HL-60/S4 treated with phorbol 12-myristate 13-acetate at 8.2 ng/mL for 4 days and 3 days (cell line): ENCODE data around the gene CELSR1.

Source experiments
- in situ Hi-C: fragments of 300-500 bp; cut with MboI; formaldehyde crosslinking; loops from 2 replicates; pipeline ENCODE4 v1.15.0; 2022; ENCODE audit warnings: low sequenced_read_pairs

The CELSR1 gene

GRCh38 chr22:46369716-46370583 is 167.5 kb downstream of the CELSR1 start:
- in situ Hi-C loops = loop anchor here (10.0 to 25.0 kb wide), 2 partner anchors 175 to 317 kb away; no protein-coding TSS in a partner anchor

- in situ Hi-C loops = loop anchor here (10.0 to 25.0 kb wide), 2 partner anchors 176 to 318 kb away; no protein-coding TSS in a partner anchor
Observed at GRCh38 chr22:46368871-46369715, 168.3 kb downstream of the CELSR1 start.

GRCh38 chr22:46368422-46368821 is 169.0 kb downstream of the CELSR1 start:
- in situ Hi-C loops = loop anchor here (10.0 to 25.0 kb wide), 2 partner anchors 176 to 319 kb away; no protein-coding TSS in a partner anchor

GRCh38 chr22:46367707-46368191 is 169.7 kb downstream of the CELSR1 start:
- in situ Hi-C loops = loop anchor here (10.0 to 25.0 kb wide), 2 partner anchors 177 to 320 kb away; no protein-coding TSS in a partner anchor

- in situ Hi-C loops = loop anchor here (10.0 to 25.0 kb wide), 2 partner anchors 178 to 320 kb away; no protein-coding TSS in a partner anchor
Observed at GRCh38 chr22:46366801-46367706, 170.4 kb downstream of the CELSR1 start.

GRCh38 chr22:46366327-46366731 is 171.1 kb downstream of the CELSR1 start:
- in situ Hi-C loops = loop anchor here (10.0 to 25.0 kb wide), 2 partner anchors 178 to 321 kb away; no protein-coding TSS in a partner anchor

- in situ Hi-C loops = loop anchor here (10.0 to 25.0 kb wide), 2 partner anchors 180 to 322 kb away; no protein-coding TSS in a partner anchor
Observed at GRCh38 chr22:46365166-46365624, 172.2 kb downstream of the CELSR1 start.

GRCh38 chr22:46364341-46365165 is 172.9 kb downstream of the CELSR1 start:
- in situ Hi-C loops = loop anchor here (10.0 to 25.0 kb wide), 2 partner anchors 180 to 323 kb away; no protein-coding TSS in a partner anchor

GRCh38 chr22:46363611-46364321 is 173.7 kb downstream of the CELSR1 start:
- in situ Hi-C loops = loop anchor here (10.0 to 25.0 kb wide), 2 partner anchors 181 to 324 kb away; no protein-coding TSS in a partner anchor

GRCh38 chr22:46362934-46363515 is 174.4 kb downstream of the CELSR1 start:
- in situ Hi-C loops = loop anchor here (10.0 to 25.0 kb wide), 2 partner anchors 182 to 324 kb away; no protein-coding TSS in a partner anchor

GRCh38 chr22:46362203-46362933 is 175.1 kb downstream of the CELSR1 start:
- in situ Hi-C loops = loop anchor here (10.0 to 25.0 kb wide), 2 partner anchors 182 to 325 kb away; no protein-coding TSS in a partner anchor

- in situ Hi-C loops = loop anchor here (10.0 to 25.0 kb wide), 2 partner anchors 183 to 325 kb away; no protein-coding TSS in a partner anchor
Observed at GRCh38 chr22:46361826-46362202, 175.6 kb downstream of the CELSR1 start.

- in situ Hi-C loops = loop anchor here (10.0 to 25.0 kb wide), 2 partner anchors 184 to 326 kb away; no protein-coding TSS in a partner anchor
Observed at GRCh38 chr22:46360891-46361290, 176.5 kb downstream of the CELSR1 start.

GRCh38 chr22:46360097-46360496 is 177.3 kb downstream of the CELSR1 start:
- in situ Hi-C loops = loop anchor here (10.0 to 25.0 kb wide), 2 partner anchors 185 to 327 kb away; no protein-coding TSS in a partner anchor

GRCh38 chr22:46359362-46359761 is 178.1 kb downstream of the CELSR1 start:
- in situ Hi-C loops = loop anchor here (25.0 kb wide), 1 partner anchor 328 kb away; no protein-coding TSS in a partner anchor

GRCh38 chr22:46358766-46359165 is 178.7 kb downstream of the CELSR1 start:
- in situ Hi-C loops = loop anchor here (25.0 kb wide), 1 partner anchor 329 kb away; no protein-coding TSS in a partner anchor
